Measurements from ENCODE around the gene ETV1.

The ETV1 gene

DNA sequence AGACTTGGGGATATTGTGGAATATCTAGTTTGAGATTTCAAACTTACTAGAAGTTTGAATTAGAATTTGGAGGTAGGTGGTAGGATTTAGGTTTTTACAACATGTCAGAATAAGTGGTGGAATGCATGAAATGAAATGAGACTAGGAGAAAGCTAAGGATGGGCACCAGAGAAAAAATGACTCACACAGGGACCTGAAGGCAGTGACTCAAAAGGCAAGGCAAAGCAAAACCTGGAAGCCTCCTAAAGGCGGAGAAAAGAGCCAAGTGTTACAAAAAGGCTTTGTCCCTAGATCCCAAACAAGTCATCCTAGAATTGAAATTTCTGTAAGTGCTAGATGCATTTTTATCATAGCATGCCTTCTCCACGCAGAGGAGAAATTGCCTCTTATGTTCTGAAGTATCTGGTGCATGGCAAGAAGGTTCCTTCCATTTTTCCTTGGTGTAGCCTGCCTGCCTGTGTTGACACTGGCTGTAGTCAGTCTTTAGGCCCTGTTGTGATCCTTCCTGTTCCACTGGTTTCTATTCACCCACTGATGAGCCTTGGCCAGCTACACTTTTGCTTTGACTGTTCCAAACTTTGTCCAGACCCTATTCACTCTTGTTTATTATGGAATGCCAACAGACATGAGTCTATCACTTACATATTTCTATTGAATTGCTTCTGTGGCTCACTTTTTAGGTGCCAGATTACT is 109.3 kb downstream of the ETV1 start:
- no peak for DNase-seq (ENCODE audit: low spot score)

DNA sequence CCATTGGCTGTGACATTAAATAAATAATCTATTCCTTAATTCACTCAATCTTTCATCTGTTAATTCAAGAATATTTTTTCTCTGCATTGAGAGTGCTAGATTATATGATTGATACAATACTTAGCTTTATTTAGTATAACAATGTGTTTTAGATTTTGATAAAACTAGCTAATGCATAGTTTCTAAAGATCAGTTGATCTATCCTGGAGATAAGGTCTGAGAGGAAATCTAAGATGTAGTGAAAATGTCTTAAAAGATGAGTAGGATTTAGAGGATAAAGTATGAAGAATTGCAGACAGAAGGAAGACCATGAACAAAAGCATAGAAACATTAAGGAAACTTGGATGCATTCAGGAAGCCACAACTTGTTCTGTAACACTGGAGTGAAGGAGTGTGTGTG is 110.3 kb downstream of the ETV1 start:
- no peak for DNase-seq (ENCODE audit: low spot score)

DNA sequence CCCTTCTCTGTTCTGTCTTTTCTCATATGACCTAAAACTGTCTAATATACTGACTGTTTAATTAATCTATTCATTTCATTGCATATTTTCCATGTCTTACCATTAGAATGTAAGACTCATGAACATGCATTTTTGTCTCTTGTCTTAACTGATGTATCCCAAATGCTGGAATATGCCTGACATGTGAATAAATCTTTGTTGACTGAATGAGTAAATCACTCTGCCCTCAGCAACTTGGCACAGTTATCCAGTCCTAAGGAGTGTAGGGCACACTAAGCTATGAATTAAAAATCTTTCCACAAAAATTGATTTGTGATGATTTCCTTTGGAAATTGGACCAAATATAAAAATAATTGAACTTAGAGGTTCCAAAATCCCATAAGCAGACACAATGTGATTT is 111.3 kb downstream of the ETV1 start:
- no peak for DNase-seq (ENCODE audit: low spot score)

DNA sequence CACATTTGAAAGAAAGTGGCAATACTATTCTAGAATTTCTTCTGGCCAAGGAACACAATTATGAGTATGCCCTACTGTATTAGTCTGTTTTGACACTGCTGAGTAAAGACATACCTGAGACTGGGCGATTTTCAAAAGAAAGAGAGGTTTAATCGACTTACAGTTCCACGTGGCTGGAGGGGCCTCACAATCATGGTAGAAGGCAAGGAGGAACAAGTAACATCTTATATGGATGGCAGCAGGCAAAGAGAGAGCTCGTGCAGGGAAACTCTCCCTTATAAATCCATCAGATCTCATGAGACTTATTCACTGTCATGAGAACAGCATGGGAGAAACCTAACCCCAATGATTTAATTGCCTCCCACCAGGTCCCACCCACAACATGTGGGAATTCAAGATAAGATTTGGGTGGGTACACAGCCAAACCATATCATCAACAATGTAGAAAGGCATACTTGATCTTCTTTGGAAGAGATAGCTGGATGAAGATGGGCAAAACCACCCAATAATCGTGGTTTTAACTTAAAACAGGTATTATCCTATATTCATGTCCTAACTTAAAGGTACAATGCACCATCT is 113.9 kb downstream of the ETV1 start:
- DNase-seq (ENCODE audit: low spot score): no peak

GRCh38 chr7:13874783-13875182 is 114.7 kb downstream of the ETV1 start:
- DNase-seq (ENCODE audit: low spot score): no peak

- no peak for DNase-seq (ENCODE audit: low spot score)
These were observed 116.8 kb downstream of the ETV1 start for GRCh38 chr7:13872709-13873108.

DNA sequence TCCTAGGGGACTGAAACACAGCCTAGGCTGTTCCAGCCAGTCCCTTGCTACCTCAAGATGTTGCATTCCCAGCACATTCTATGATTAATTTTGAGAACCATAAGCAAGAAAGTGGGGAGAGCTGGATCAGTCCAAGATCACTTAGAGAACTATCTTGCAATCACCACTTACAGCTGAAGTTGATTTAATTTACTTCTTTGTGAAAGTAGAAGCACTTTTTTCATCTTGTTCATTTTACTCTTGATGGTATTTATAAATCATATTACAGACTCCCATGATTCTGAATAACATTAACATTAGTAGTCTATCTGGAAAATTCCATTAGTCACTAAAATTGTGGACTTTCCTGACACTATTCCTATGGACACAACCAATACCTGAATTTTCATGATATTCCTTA is 118.5 kb downstream of the ETV1 start:
- no peak for DNase-seq (ENCODE audit: low spot score)

GRCh38 chr7:13860734-13861133 is 128.7 kb downstream of the ETV1 start:
- DNase-seq (ENCODE audit: low spot score): no peak

- no peak for DNase-seq (ENCODE audit: low spot score)
These were observed 133.5 kb downstream of the ETV1 start for GRCh38 chr7:13856012-13856411.

GRCh38 chr7:13852281-13852968 is 137.0 kb downstream of the ETV1 start:
- DNase-seq (ENCODE audit: low spot score): no peak

GRCh38 chr7:13851736-13852135 is 137.7 kb downstream of the ETV1 start:
- DNase-seq (ENCODE audit: low spot score): no peak

- DNase-seq (ENCODE audit: low spot score): peak; percentile 40
These were observed 139.2 kb downstream of the ETV1 start for GRCh38 chr7:13850185-13850752.

DNA sequence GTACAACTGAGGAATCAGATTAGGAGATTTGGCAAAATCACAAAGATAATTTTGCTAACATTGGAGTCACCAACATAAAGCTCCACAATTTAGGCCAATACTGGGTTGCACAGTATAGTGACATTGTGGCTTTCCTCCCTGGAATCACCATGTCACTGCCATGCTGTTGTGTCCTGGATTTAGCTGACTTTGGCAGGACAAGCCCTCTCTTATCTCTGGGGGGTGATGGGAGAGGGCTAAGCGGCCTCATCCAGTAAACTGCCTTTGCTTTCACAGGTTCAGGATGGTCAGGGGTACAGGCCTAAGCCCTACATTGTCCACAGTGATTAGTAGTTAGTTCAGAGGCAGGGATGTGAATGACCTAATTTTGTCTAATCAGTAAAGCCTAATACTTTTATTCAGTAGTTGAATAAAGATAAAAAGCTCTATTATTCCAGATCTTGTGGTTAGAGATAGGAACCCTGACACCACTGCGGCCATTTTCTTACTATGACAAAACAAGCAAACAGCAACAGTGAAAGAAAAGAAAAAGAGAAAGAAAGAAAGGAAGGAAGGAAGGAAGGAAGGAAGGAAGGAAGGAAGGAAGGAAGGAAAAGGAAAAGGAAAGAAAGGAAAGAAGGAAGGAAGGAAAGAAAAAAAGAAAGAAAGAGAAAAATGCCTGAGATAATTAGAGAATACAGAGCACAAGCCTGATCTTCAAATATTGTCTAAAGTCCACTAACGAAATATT is 140.1 kb downstream of the ETV1 start:
- no peak for DNase-seq (ENCODE audit: low spot score)

DNA sequence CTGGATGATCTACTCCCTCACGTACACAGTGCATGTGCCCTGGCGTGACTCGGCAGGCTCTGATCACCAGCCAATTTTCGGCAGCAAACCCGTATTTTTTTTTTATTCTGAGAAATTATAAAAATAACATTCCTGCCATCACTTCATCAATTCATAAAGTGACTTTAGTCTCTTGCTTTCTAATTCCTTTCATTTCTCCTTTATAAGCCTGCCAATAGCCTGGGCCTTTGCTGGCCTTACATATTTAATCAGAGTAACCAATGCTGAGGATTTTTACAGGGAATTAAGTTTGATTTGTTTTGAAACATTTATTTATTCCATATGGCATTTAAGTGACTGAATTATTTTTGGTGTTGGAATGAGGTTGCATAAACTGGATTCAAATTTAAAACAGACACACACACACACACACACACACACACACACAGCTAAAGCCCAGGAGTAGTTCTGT is 140.8 kb downstream of the ETV1 start:
- no peak for DNase-seq (ENCODE audit: low spot score)

- DNase-seq (ENCODE audit: low spot score): no peak
These were observed 143.1 kb downstream of the ETV1 start for GRCh38 chr7:13846386-13846785.

DNA sequence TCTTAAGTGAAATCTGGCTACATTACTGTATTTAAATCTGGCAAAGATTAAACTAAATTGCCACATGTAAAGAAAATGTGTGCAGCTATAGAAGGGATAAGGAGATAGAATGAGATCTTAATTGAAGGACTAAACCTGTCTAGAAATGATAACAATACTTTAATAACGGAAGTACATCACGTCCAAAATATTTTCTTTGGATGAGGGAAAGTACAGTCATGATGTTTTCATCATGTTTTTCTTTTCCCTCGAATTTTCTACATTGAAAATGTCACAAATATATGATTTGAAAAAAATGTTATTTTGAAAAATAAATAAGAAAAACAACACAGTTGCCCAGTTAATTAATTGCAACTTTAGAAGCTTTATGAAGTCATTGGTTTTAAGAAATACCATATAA is 143.9 kb downstream of the ETV1 start:
- DNase-seq (ENCODE audit: low spot score): no peak

DNA sequence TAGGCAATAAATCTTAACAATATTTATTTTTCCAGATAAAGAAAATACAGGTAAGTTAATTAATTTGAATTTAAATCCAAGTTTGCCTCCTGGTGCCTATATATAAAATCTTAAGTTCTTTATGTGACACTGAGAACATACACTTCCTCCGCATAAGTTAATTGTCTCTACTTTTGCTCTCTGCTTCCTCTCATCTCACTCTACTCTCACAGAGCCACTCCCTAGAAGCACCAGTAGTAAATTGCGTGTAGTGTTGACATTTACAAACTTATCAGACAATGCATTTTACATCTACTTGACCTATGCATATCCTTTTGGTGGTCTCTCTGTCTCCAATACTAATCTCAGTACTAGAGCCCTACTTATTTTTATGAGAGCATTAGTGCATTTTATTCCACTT is 144.5 kb downstream of the ETV1 start:
- no peak for DNase-seq (ENCODE audit: low spot score)

DNA sequence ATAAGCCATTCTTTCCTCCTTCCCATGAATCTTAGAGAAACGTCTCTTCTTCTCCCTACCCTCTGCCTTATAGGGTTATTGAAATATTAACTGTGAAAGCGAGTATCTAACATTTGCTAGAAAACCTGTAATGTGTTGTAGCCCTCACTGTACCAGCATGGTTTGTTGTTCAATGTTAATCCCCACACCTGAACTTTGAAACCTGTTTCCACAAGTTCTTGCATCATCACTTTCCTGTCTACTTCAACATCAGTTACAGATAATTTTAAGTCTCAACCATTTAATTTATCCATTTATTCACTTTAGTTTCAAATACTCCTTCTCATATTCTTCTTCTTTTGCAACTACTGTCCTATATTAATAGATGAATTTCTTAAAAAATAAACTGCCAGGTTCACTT is 148.2 kb downstream of the ETV1 start:
- DNase-seq (ENCODE audit: low spot score): no peak
